Ovary (tissue), 3 donors: Measurements from ENCODE around the gene TASP1.

Source experiments
- POLR2A ChIP-seq: fragments of 450-650 bp; IDR thresholded peaks from one replicate; pipeline ENCODE4 v1.6.1; 2017; ENCODE audit warnings: antibody characterized with exemption, mild to moderate bottlenecking, moderate library complexity
- TF ChIP-seq, protein P1 (sequence below), 3 donors: fragments of 450-650 bp in 2 of 3; fragments of 200-600 bp in 1 of 3; IDR thresholded peaks; one replicate each; pipeline versions ENCODE4 v1.5.1 to v1.8.0; 2016 to 2022; ENCODE audit warnings: antibody characterized with exemption in 3 of 3, mild to moderate bottlenecking in 1 of 3
- donor health status: DM: no; HTN: no; CAD: no.

GRCh38 chr20:13416531-13416930, 222.2 kb downstream of the TASP1 start:
- TF ChIP-seq, protein P1, sequence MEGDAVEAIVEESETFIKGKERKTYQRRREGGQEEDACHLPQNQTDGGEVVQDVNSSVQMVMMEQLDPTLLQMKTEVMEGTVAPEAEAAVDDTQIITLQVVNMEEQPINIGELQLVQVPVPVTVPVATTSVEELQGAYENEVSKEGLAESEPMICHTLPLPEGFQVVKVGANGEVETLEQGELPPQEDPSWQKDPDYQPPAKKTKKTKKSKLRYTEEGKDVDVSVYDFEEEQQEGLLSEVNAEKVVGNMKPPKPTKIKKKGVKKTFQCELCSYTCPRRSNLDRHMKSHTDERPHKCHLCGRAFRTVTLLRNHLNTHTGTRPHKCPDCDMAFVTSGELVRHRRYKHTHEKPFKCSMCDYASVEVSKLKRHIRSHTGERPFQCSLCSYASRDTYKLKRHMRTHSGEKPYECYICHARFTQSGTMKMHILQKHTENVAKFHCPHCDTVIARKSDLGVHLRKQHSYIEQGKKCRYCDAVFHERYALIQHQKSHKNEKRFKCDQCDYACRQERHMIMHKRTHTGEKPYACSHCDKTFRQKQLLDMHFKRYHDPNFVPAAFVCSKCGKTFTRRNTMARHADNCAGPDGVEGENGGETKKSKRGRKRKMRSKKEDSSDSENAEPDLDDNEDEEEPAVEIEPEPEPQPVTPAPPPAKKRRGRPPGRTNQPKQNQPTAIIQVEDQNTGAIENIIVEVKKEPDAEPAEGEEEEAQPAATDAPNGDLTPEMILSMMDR (IDR thresholded peaks at IDR 0.05), result no peak
- no peak for TF ChIP-seq POLR2A
